Mesenchymal stem cell (in vitro differentiated cells and primary cell): ENCODE measurements around the gene TMEM72.

ENCODE experiments used
- DNase-seq: peaks from one replicate; pipeline ENCODE4 v3.0.0-alpha.2; 2013
- H2AFZ ChIP-seq: one replicate; pipeline ENCODE4 v1.6.1; 2013; ENCODE audit warnings: low read depth, mild to moderate bottlenecking, control low read depth, inconsistent platforms, low read length, moderate library complexity
- H2AK5ac ChIP-seq: 2 replicates; pipeline ENCODE4 v1.6.1; 2013; ENCODE audit warnings: low read length, moderate library complexity, mild to moderate bottlenecking, inconsistent platforms; ENCODE audit not compliant: severe bottlenecking
- H2BK120ac ChIP-seq: one replicate; pipeline ENCODE4 v1.6.1; 2013; ENCODE audit warnings: low read depth, mild to moderate bottlenecking, inconsistent platforms, low read length, moderate library complexity
- H2BK12ac ChIP-seq, 2 experiments: one replicate each; pipeline ENCODE4 v1.6.1; 2013; ENCODE audit warnings: inconsistent platforms in 2 of 2, low read length in 2 of 2, mild to moderate bottlenecking in 2 of 2, moderate library complexity in 2 of 2, control low read depth in 1 of 2
- H2BK15ac ChIP-seq: one replicate; pipeline ENCODE4 v1.6.1; 2013; ENCODE audit warnings: mild to moderate bottlenecking, low read depth, inconsistent platforms; ENCODE audit not compliant: poor library complexity, severe bottlenecking
- H2BK5ac ChIP-seq: 2 replicates; pipeline ENCODE4 v1.6.1; 2013; ENCODE audit warnings: low read depth, mild to moderate bottlenecking, low read length, control low read depth, inconsistent platforms; ENCODE audit not compliant: poor library complexity, severe bottlenecking
- H3K14ac ChIP-seq, 2 experiments: one replicate each; pipeline ENCODE4 v1.6.1; 2013; ENCODE audit warnings: inconsistent platforms in 2 of 2, low read length in 2 of 2, control low read depth in 1 of 2, mild to moderate bottlenecking in 1 of 2, moderate library complexity in 1 of 2
- H3K18ac ChIP-seq, 2 experiments: one replicate each; pipeline ENCODE4 v1.6.1; 2013; ENCODE audit warnings: inconsistent platforms in 2 of 2, low read length in 2 of 2, control low read depth in 1 of 2, low read depth in 1 of 2, mild to moderate bottlenecking in 1 of 2
- H3K23ac ChIP-seq, 2 experiments: one replicate each; pipeline ENCODE4 v1.6.1; 2013; ENCODE audit warnings: inconsistent platforms in 2 of 2, low read length in 2 of 2, mild to moderate bottlenecking in 2 of 2, moderate library complexity in 2 of 2, control low read depth in 1 of 2
- H3K27ac ChIP-seq: 2 replicates; pipeline ENCODE4 v1.5.1; 2013; ENCODE audit warnings: mild to moderate bottlenecking, moderate library complexity, low read length, control low read depth, inconsistent platforms; ENCODE audit not compliant: poor library complexity, severe bottlenecking
- H3K27me3 ChIP-seq, 2 experiments: 2 replicates each; pipeline versions ENCODE4 v1.6.1 to v1.7.0; 2013; ENCODE audit warnings: low read length in 2 of 2, mild to moderate bottlenecking in 2 of 2, moderate library complexity in 2 of 2, control low read depth in 1 of 2, inconsistent platforms in 1 of 2; ENCODE audit not compliant: control insufficient read depth in 1 of 2, insufficient read depth in 1 of 2
- H3K36me3 ChIP-seq, 2 experiments: 2 replicates each; pipeline versions ENCODE4 v1.6.1 to v1.7.0; 2013; ENCODE audit warnings: low read length in 2 of 2, control low read depth in 1 of 2, inconsistent platforms in 1 of 2, low read depth in 1 of 2, mild to moderate bottlenecking in 1 of 2; ENCODE audit not compliant: insufficient read depth in 2 of 2, control insufficient read depth in 1 of 2
- H3K4ac ChIP-seq, 2 experiments: one replicate each; pipeline ENCODE4 v1.6.1; 2013; ENCODE audit warnings: inconsistent platforms in 2 of 2, low read length in 2 of 2, mild to moderate bottlenecking in 2 of 2, moderate library complexity in 2 of 2, control low read depth in 1 of 2, low read depth in 1 of 2
- H3K4me1 ChIP-seq: 2 replicates; pipeline ENCODE4 v1.6.1; 2013; ENCODE audit warnings: low read depth, low read length, control low read depth; ENCODE audit not compliant: control insufficient read depth, insufficient read depth
- H3K4me2 ChIP-seq: 2 replicates; pipeline ENCODE4 v1.6.1; 2013; ENCODE audit warnings: low read length, mild to moderate bottlenecking, inconsistent platforms; ENCODE audit not compliant: poor library complexity, severe bottlenecking
- H3K4me3 ChIP-seq, 2 experiments: 2 replicates each; pipeline versions ENCODE4 v1.5.1 to v1.7.0; 2013; ENCODE audit warnings: low read length in 2 of 2, mild to moderate bottlenecking in 2 of 2, control low read depth in 1 of 2, low read depth in 1 of 2; ENCODE audit not compliant: insufficient read depth in 1 of 2
- H3K79me1 ChIP-seq: replicated peaks from 2 replicates; pipeline ENCODE4 v1.6.1; 2013; ENCODE audit warnings: mild to moderate bottlenecking, control low read depth, low read length, inconsistent platforms; ENCODE audit not compliant: poor library complexity, severe bottlenecking
- H3K9ac ChIP-seq: 2 replicates; pipeline ENCODE4 v1.7.0; 2013; ENCODE audit warnings: mild to moderate bottlenecking, low read length, moderate library complexity
- H3K9me3 ChIP-seq: 2 replicates; pipeline ENCODE4 v1.7.0; 2013; ENCODE audit warnings: mild to moderate bottlenecking, low read length; ENCODE audit not compliant: control insufficient read depth
- H4K8ac ChIP-seq: one replicate; pipeline ENCODE4 v1.6.1; 2013; ENCODE audit warnings: inconsistent platforms, mild to moderate bottlenecking, low read length, moderate library complexity
- H4K91ac ChIP-seq: one replicate; pipeline ENCODE4 v1.6.1; 2013; ENCODE audit warnings: mild to moderate bottlenecking, low read length, inconsistent platforms
- WGBS: methylation state at CpG from one replicate; pipeline ENCODE4 v1.1.7; 2013; ENCODE audit warnings: mixed read lengths; 5-methylcytosine and 5-hydroxymethylcytosine counted together

The TMEM72 gene

DNA sequence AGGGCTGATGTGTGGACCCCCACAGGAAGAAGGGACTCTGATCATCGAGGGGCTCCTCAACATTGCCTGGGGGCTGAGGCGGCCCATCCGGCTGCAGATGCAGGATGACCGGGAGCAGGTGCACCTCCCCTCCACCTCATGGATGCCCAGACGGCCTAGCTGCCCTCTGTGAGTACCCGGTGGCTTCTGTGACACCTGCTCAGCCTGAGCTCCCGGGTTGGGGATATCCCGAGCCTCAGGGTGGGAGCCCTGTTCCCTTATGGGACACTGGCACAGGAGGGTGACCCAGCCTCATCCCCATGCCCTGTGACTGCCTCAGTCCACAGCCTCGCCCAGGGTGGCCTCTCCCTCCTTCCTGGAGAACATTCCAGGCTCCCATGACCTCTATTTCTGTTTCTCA, 71.4 kb downstream of the TMEM72 start:
- peaks cover 5% of the 10 kb centered on the region for H3K79me1 ChIP-seq
- no peaks in the 10 kb centered on the region for H3K27me3 ChIP-seq
- peak overlapping the region; percentile 73 for H3K9ac ChIP-seq
- H2AK5ac ChIP-seq = peak overlapping the region; percentile 81
- H3K4me2 ChIP-seq = no peak overlapping the region
- no peak overlapping the region for H3K23ac ChIP-seq
- 97% methylated on average over 9 of the region's 9 CpGs for WGBS
- H2BK15ac ChIP-seq = no peak overlapping the region
- no peak overlapping the region for H3K27ac ChIP-seq
- H4K91ac ChIP-seq = peak overlapping the region; percentile 98
- peak overlapping the region in 1 of 2 experiments; percentile 90 for H3K14ac ChIP-seq
- peaks cover 12 to 36% of the 10 kb centered on the region in 2 experiments for H3K36me3 ChIP-seq
- H3K4ac ChIP-seq = peak overlapping the region in 1 of 2 experiments; percentile 89
- peak overlapping the region; percentile 64 to 98 for H2BK12ac ChIP-seq
- DNase-seq = no peak
- H2BK120ac ChIP-seq = no peak overlapping the region
- peaks cover 52% of the 10 kb centered on the region for H3K4me1 ChIP-seq
- H3K9me3 ChIP-seq = no peaks in the 10 kb centered on the region
- H3K18ac ChIP-seq = peak overlapping the region; percentile 91 to 96
- H3K4me3 ChIP-seq = no peak overlapping the region
- no peak overlapping the region for H2BK5ac ChIP-seq
- peak overlapping the region; percentile 78 for H4K8ac ChIP-seq
- no peak overlapping the region for H2AFZ ChIP-seq

DNA sequence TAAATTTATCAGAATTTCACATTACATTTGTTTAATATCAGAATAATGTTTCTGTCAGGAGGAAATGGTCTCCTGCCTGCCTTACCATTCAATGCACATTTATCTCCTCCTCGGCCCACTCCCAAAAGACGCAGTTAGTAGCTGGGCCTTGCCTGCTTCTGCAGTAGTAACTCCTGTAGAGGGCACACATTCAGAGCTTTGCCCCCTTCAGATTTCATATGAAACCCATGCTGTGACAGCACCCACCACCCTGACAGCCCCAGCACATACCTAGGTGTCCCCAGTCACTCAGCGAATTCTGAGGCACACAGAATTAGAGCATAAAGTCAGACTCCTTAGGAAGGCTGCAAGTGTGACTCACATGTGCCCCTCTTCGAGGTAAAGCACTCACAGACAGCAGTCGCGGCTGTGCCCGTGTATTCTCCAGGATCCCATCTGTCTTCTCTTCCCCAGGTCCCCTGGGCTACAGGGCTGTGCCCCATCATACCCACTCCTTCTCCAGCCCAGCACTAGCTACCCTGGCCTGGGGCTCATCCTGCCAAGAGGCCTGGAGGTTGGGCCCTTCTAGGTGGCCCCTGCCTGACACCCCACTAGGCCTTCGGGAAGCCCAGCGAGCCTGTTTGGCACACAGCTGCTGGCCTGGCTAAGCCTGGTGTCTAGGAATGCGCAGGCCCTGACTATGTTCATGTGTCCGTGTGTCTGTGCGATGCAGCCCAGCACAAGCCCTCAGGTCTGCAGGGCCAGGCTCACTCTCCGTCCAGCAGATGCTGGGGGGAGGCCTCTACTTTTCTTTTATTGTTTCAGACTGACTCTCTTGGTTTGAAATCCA, 72.1 kb downstream of the TMEM72 start:
- Histone ChIP-seq H2AK5ac (peak overlapping the region; percentile 38), H3K18ac (peak overlapping the region; percentile 69 to 88)
- 92% methylated on average over 13 of the region's 13 CpGs for WGBS

DNA sequence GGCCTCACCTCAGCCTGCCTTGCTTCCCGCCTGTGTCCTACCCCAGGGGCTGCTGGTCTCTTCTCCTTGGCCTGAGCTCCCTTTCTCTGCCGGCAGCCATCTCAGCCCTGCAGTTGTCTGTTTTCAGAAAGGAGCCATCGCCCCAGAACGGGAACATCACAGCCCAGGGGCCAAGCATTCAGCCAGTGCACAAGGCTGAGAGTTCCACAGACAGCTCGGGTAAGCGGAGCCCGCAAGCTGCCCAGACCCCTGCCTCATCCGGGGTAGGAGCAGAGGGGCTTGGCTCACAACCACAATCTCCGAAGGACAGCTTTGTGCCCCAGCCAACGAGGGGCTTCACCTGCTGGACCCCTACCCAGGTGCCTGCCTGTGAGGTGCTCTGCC, 72.8 kb downstream of the TMEM72 start:
- H3K23ac ChIP-seq = no peak overlapping the region
- no peak overlapping the region for H3K4me2 ChIP-seq
- peaks cover 7 to 37% of the 10 kb centered on the region in 2 experiments for H3K36me3 ChIP-seq
- no peak overlapping the region for H3K14ac ChIP-seq
- H3K27ac ChIP-seq = no peak overlapping the region
- no peak overlapping the region for H4K8ac ChIP-seq
- WGBS = 95% methylated on average over 10 of the region's 10 CpGs
- H4K91ac ChIP-seq = peak overlapping the region; percentile 82
- peak overlapping the region; percentile 8 for H2AK5ac ChIP-seq
- peak overlapping the region; percentile 41 to 69 for H3K18ac ChIP-seq
- H3K4me3 ChIP-seq = no peak overlapping the region
- no peak overlapping the region for H2BK5ac ChIP-seq
- no peaks in the 10 kb centered on the region for H3K79me1 ChIP-seq
- H2BK12ac ChIP-seq = peak overlapping the region; percentile 65 to 80
- no peak for DNase-seq
- H3K9ac ChIP-seq = no peak overlapping the region
- H3K4me1 ChIP-seq = peaks cover 42% of the 10 kb centered on the region
- no peak overlapping the region for H2BK15ac ChIP-seq
- H2BK120ac ChIP-seq = peak overlapping the region; percentile 57
- H3K4ac ChIP-seq = peak overlapping the region in 1 of 2 experiments; percentile 31
- H3K9me3 ChIP-seq = no peaks in the 10 kb centered on the region
- no peak overlapping the region for H2AFZ ChIP-seq
- H3K27me3 ChIP-seq = no peaks in the 10 kb centered on the region

More for the DNA sequence above, 72.1 kb downstream of the TMEM72 start:
- Histone ChIP-seq H4K8ac (peak overlapping the region; percentile 2), H2BK5ac (no peak overlapping the region), H3K23ac (no peak overlapping the region), H2BK120ac (no peak overlapping the region), H3K4me3 (no peak overlapping the region), H3K4me1 (peaks cover 47% of the 10 kb centered on the region), H3K27me3 (no peaks in the 10 kb centered on the region), H2BK12ac (peak overlapping the region in 1 of 2 experiments; percentile 89), H2AFZ (no peak overlapping the region), H3K4me2 (no peak overlapping the region), H3K9ac (no peak overlapping the region), H2BK15ac (peak overlapping the region; percentile 85), H3K14ac (peak overlapping the region in 1 of 2 experiments; percentile 58), H3K9me3 (no peaks in the 10 kb centered on the region), H4K91ac (peak overlapping the region; percentile 9), H3K36me3 (peaks cover 7 to 32% of the 10 kb centered on the region in 2 experiments), H3K4ac (peak overlapping the region in 1 of 2 experiments; percentile 31), H3K79me1 (peaks cover 2% of the 10 kb centered on the region), H3K27ac (no peak overlapping the region)
- DNase-seq = no peak

GRCh38 chr10:44984671-44985101, 73.5 kb downstream of the TMEM72 start:
- no peak for DNase-seq
- no peak overlapping the region for H3K9ac ChIP-seq
- peak overlapping the region; percentile 19 to 43 for H3K4ac ChIP-seq
- peak overlapping the region; percentile 65 to 80 for H2BK12ac ChIP-seq
- peaks cover 7 to 45% of the 10 kb centered on the region in 2 experiments for H3K36me3 ChIP-seq
- no peak overlapping the region for H4K8ac ChIP-seq
- no peak overlapping the region for H2BK5ac ChIP-seq
- H3K23ac ChIP-seq = no peak overlapping the region
- no peaks in the 10 kb centered on the region for H3K79me1 ChIP-seq
- peak overlapping the region; percentile 4 for H2AK5ac ChIP-seq
- no peak overlapping the region for H2BK120ac ChIP-seq
- H3K18ac ChIP-seq = peak overlapping the region; percentile 41 to 60
- WGBS = 94% methylated on average over 15 of the region's 15 CpGs
- no peak overlapping the region for H3K27ac ChIP-seq
- H3K14ac ChIP-seq = peak overlapping the region in 1 of 2 experiments; percentile 30
- H4K91ac ChIP-seq = peak overlapping the region; percentile 82
- peaks cover 34% of the 10 kb centered on the region for H3K4me1 ChIP-seq
- no peak overlapping the region for H3K4me3 ChIP-seq
- no peaks in the 10 kb centered on the region for H3K9me3 ChIP-seq
- no peaks in the 10 kb centered on the region for H3K27me3 ChIP-seq
- H2BK15ac ChIP-seq = no peak overlapping the region
- H3K4me2 ChIP-seq = no peak overlapping the region
- no peak overlapping the region for H2AFZ ChIP-seq
